NCI-H2081 treated with DMSO at 0.1 percent for 48 hours (cell line): Measurements from ENCODE around the gene TMIE.
"Not testable (repeated sequence)": the region's sequence is repeated elsewhere in the genome, so short reads cannot be mapped to it uniquely, and the experiment has no call there.

ENCODE experiments used
- DNase-seq: peaks from one replicate; lab custom pipeline; 2025; lab: John Stamatoyannopoulos, UW

Gene TMIE

GRCh38 chr3:46685446-46685845 lies 15.7 kb upstream of the TMIE start:
- DNase-seq, result no peak

DNA sequence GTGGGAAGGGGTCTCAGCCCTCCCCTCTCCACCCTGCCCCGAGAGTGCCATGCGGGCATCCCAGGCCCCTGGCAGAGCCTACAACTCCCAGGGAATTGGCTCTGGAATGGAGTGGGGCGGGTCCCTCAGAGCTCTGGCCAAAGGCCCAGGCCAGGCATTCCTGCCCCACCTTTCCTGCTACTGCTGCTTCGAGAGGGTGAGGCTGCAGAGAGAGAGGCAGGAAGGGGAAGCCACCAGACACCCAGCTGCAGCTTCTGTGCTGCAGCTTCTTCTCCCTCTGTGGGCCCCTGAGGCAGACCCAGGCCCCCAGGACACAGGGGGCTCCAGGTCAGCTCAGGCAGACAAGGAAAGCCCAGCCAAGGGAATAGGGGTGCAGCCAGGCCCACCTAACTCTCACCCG lies 10.4 kb upstream of the TMIE start:
- DNase-seq, result no peak

- no peak for DNase-seq
These were observed 8.6 kb upstream of the TMIE start for GRCh38 chr3:46692566-46692990.

DNA sequence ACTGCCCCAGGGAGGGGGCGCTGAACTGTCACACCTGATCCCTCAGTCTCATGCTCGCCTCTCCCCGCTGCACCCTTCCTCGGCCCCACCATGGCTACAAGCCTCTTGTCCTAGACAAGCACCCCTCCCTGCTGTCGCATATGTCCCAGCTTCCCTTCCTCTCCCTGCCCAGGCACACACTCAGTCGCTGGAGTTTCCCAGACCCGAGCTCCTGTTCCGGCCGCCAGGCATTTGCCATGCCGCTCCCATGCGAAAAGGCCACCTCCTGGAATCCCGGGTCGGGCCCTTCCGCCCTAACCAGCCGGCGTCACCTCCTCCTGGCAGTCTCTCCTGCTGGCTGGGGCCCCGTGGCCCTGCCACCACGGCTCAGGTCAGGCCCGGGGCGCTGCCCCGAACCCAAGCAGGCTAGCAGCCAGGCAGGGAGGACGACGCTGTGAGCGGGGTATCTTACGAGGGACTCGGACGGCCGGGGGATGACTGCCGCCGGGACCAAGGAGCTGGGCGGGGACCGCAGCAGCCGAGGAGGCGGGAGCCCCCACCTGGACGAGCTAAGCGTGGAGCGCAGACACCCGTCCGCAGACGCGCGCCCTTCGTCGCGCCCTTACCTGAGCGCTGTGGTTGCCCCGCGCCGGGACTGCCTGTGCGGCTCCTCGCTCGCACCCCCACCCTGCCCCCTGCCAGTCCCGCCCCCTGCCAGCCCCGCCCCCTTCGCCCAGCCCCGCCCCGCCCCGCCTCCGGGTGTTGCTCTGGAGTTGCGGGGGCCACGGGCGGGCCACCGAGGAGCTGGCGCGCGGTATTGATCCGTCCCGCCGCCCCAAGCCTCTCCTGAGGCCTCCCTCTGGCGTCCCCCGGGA lies 7.9 kb upstream of the TMIE start, which contains the start of gene ALS2CL:
Gene ALS2CL (minus strand): TSS at position 642 of the 854 bp plus-strand sequence. CDS start 4,239 bp downstream, outside the sequence.
- DNase-seq, result no peak

- no peak for DNase-seq
These were observed 7.3 kb upstream of the TMIE start for GRCh38 chr3:46693892-46694226.

DNA sequence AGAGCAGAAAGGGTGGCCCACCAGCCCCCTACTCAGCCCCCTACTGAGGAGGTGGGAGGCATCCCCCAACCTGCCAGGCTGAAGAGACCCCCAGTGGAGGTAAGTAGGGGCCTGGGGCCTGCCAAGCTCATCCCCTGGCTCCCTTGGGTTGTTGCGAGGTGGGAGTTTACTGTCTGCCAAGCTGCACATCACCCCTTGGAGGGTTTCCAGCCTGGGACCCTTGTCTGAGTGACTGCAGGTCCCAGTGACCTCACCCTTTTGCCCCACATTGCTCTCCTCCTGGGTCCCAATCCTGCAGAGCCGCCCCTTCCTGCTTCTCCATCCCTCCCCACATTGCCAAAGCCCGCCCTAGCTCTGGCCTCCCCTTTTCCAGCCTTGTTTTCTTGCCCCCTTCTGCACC lies 6.7 kb upstream of the TMIE start:
- DNase-seq, result no peak

DNA sequence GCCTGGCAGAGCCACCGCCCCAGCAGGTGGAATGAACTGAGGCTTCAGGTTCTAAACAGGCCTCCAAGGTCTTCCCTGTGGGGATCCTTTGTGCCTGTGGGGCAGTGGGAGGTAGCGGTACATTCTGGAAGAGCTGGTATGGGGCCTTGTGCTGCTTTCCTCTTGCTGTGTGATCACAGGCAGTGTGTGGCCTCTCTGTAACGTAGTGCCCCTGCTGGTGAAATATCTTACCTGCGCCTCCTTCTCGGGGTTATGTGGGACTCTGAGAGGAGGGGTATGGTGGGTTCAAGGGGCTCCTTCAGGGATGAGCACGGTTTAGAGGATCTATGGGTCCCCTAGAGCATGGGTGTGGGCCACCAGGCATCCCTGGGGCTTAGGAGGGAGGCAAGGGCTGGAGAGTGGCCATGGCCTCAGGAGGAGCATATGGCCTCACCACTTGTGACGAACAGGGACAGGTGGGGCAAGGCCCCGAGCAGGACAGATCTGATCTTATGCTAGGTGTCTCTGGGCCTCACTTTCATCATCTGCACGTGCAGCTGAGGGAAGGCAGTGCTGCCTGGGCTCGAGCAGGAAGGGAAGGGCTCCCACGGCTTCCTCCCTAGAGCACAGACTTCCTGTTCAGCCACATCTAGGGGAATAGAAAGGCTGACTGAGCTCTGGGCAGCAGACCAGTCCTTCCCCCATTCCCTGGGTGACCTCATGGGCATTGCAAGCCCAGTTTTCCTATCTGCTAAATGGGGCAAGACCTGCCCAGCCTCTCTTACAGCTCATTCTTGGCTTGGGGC lies 5.8 kb upstream of the TMIE start:
- no peak for DNase-seq

GRCh38 chr3:46695962-46696894 lies 5.0 kb upstream of the TMIE start:
- no peak for DNase-seq

DNA sequence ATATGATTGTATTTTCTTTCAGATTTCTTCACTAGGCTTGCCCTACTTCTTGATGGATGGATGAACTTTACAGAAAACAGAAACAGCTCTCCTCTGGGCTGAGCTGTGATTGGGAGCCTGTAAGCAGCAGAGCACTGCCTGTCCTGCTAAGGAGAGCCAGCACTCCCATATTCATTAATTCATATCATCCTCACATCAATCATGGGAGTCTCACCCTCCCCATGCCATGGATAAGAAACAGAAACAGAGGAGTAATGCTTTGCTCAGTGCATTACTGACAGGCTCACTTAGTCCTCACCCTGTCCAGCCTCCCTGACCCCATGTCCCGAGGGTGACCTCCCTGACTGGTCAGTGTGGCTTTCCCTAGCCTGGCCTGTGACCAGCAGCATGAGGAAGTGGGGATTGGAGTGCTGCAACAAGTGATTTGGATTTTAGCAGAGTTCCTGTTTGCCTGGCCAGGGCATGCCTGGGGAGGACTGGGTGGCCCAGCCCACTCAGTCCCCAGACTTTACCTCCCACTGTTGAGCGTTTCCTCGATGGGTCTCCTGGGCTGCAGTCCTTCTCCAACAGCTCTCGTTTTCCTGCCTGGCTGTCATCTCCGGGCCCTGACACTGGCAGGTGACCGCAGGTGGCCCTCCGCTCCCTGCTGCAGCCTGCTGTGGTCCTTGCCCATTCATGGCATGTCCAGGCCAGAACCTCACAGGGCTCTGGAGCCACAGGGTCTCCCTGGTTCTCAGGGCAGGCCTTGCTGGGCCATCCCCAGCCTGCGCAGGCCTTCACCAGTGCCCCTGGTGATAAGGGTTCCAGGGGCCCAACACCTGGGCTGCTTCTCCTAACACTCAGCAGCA lies 1.3 kb upstream of the TMIE start:
- DNase-seq, result no peak

DNA sequence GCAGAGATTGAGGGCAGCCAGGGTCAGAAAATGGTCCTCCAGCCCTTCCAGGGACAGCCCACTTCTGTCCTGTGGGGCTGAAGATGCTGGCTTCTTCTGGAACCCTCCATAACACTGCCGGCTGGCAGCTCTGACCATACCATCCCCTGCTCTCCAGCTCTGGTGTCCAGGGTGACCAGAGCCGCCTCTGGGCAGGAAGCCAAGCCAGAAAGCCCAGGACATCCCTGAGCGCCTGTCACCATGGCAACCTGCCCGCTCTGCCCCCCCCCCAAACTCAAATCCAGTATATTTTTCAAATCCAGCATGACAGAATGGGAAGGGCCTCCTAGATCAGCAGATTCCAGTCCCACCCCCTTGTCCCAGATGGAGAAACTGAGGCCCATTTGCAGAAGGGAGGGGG lies 420 bp upstream of the TMIE start:
- no peak for DNase-seq

DNA sequence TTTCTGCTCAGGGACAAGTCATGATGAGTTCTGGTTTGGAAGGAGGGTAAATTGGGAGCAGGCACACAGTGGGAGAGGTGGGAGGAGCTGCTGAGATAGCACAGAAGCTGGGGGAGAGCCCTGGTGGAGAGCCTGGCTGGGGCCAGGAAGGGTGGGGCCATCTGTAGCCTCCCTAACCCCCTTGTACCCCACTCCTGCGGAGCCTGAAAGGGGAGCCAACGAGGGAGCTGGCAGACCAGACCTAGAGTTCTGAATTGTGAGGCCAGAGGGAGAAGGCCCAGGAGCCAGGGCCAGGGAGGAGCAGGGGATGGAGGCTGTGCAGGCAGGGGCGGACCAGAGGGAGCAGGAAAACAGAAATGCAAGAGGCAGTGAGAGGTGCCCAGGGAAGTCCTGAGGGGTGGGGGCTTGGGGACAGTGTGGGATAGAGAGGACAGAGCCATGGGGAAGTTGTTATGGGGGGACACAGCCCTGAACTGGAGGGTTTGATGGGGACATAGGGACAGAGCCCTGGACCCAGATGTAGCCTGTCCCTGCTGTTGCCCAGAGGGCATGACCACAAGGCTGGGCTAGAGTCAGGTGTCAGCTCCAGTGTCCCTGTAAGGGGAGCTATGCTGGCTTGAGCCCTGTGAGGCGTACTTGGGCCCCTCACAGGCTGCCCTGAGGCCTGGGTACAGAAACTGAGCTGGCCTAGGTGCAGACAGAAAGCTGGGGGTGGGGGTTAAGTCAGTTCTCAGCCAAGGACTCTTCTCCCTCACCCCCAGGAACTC lies 1.2 kb downstream of the TMIE start:
- DNase-seq, result no peak

- no peak for DNase-seq
These were observed 1.9 kb downstream of the TMIE start for GRCh38 chr3:46703013-46703520.

DNA sequence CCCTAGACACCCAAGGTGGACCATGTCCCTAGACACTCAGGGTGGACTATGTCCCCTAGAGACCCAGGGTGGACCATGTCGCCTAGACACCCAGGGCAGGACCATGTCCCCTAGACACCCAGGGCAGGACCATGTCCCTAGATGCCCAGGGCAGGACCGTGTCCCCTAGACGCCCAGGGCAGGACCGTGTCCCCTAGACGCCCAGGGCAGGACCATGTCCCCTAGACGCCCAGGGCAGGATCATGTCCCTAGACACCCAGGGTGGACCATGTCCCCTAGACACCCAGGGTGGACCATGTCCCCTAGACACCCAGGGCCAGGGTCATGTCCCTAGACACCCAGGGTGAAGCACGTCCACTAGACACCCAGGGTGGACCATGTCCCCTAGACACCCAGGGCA lies 3.2 kb downstream of the TMIE start:
- DNase-seq, result not testable (repeated sequence)

- DNase-seq, result peak; percentile 14
These were observed 3.9 kb downstream of the TMIE start for GRCh38 chr3:46705022-46705530.

DNA sequence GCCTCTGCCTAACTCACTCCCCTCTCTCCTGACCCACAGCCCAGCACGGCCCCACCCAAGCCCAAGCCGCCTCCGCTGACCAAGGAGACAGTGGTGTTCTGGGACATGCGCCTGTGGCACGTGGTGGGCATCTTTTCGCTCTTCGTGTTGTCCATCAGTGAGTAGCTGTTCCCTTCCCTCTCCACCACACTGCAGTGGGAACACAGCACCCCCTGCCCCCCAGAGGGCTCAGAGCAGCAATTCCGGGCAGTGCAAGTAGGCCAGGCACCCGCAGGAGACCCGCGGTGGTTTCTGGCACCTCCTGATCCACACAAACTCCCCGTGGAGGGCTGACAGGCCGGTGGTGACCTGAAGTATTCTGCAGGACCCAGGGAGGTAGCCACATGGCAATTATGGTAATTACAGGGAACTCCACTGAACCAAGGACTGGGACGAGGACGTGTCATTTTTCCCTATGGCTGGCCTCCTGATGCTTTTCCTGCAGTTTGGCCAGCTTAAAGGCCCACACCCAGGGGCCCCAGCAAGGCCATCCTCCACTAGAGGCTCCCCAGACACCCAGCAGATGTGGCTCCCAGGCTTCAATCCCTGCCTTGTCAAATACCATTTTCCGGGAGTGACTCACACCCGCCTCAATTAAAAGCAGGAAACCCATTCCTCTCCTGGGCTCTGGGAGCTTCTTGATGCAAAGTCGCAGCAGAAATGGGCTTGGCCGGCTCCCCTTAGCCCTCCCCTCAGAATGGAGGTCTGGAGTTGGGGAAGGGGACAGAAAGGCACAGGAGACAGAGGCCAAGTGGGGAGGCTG lies 4.8 kb downstream of the TMIE start:
- DNase-seq, result no peak

GRCh38 chr3:46706771-46707582 lies 5.8 kb downstream of the TMIE start:
- DNase-seq, result no peak

DNA sequence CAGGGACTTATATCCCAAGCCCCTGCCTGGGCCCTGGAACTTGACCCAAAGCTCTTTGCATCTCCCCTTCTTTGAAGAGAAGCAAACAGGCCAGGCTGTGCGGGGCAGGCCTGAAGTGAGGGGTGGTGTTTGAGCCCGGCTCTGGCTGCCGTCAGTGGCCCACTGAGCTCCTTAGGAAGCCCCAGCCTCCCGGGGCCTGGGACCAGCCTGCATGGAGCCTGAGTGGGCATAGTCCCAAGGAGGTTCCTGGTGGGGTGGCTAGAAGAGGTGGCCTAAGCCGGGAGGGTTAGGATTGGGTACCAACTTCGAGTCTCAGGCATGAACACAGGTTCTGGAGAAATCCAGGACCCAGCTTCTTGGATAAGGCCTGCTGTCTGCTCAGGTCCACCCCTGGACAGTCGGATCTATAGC lies 6.4 kb downstream of the TMIE start:
- no peak for DNase-seq
